COR-L47 (cell line): Measurements from ENCODE around the gene WDFY3.
"Not testable (repeated sequence)": the region's sequence is repeated elsewhere in the genome, so short reads cannot be mapped to it uniquely, and the experiment has no call there.

Experiments
- DNase-seq: peaks from one replicate; lab custom pipeline; 2025; lab: John Stamatoyannopoulos, UW

Gene WDFY3

GRCh38 chr4:84718699-84719098 lies 247.8 kb downstream of the WDFY3 start:
- no peak for DNase-seq

GRCh38 chr4:84710548-84710947 lies 255.9 kb downstream of the WDFY3 start:
- no peak for DNase-seq

DNA sequence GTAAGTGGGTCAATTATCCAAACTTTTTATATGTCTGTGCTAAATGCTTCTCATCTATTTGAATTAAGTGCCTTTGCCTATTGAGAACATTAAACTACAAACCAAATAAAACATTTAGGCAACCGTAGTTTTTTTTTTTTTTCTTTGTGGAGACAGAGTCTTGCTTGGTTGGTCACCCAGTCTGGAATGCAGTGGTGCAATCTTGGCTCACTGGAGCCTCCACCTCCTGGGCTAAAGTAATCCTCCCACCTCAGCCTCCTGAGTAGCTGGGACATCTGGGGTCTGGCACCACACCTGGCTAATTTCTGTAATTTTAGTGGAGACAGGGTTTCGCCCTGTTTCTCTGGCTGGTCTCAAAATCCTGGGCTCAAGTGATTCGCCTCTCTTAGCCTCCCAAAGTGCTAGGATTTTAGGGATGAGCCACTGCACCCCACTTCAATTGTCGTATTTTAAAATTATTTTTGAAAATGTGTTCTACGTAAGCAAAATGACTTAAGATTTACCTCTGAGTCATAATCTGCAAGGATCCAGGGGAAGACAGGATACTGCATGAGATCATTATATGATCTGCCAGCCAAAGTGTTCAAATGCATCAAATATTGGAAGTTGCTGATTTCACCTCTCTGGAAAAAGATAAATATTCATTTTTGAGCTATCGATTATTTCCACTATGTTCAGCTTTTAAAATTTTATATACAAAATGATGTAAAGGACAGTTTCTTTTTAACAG lies 257.9 kb downstream of the WDFY3 start:
- DNase-seq: no peak

- no peak for DNase-seq
Measured at GRCh38 chr4:84706286-84706685, 260.2 kb downstream of the WDFY3 start.

- DNase-seq: no peak
Measured at GRCh38 chr4:84699001-84699671, 267.4 kb downstream of the WDFY3 start.

DNA sequence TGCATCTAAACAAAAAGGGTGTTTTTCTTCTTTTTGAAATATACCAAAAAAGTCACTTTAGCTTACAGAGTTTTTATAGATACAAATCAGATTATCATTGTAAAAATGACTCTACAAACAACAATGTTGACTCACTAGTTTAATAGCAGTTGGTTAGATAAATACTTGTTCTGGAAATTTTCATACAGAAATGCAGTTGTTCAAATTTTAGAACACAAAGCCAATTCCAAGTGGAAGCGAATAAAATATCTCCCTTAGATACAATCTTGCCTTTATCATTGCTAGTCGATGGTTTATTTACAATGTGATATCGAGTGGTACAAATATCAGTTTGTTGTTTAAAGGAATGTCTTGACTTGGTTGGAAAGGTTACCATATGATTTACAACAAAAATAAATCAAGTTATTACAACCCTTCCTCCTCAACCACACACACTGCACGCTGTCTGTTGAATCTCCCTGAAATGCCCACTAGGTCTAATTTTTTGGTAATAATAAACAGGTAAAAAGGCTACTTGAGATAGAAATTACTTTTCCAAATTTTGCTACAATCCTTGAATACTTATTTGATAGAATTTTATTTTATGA lies 268.8 kb downstream of the WDFY3 start:
- DNase-seq: no peak

DNA sequence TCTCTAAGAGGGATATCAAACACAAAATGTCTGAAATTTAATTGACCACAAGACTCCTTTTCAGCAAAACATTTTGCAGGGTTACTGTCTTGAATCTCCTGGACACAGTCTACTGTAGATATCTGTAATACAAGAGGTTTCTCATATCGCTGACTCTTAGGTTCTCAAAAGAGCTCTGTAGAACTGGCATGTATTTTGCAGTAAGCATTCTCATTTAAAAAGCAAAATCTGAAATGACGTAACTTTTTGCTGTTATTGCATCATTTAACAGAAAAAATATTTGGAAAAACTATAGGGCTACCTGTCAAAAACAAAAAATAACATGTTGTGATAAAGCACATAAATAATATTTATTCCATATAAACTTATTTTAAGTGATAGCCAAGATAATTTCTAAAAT lies 269.3 kb downstream of the WDFY3 start:
- no peak for DNase-seq

DNA sequence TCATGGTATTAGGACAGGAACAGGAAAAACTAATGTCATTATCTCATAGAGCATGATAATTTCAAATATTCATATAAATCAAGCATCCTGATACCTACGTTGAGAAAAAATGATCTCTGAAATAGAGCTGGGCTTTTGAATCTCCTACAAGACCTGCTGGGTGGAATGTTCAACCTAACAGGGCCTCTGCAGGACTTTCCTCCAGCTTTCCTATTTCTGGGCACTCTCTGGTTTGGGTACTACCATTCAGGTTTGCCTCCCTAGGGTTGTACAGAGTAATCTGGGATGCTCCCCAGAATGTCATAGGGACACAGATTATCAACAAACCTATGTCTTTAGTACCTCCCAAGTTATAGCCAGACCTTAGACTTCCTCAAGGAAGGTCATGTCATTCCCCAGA lies 274.7 kb downstream of the WDFY3 start:
- DNase-seq: no peak

- no peak for DNase-seq
Measured at GRCh38 chr4:84691170-84691691, 275.3 kb downstream of the WDFY3 start.

DNA sequence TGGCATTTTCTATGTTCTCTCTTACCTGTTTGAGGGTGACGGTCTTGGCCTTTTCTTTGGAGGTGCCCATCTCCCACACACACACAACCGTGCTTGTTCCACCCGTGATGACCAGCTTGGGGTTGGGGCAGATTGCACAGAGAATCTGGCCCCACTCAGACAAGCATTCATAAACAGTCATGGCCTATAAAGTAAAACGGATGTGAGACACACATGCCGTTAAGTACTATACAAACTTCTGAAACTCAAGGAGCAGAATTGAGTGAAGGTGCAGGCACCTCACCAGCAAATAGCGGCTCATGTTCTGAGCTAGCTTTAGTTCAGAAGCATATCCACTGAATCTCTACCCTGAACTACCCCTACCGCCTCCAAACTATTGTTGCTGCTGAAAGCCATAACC lies 276.0 kb downstream of the WDFY3 start:
- DNase-seq: no peak

DNA sequence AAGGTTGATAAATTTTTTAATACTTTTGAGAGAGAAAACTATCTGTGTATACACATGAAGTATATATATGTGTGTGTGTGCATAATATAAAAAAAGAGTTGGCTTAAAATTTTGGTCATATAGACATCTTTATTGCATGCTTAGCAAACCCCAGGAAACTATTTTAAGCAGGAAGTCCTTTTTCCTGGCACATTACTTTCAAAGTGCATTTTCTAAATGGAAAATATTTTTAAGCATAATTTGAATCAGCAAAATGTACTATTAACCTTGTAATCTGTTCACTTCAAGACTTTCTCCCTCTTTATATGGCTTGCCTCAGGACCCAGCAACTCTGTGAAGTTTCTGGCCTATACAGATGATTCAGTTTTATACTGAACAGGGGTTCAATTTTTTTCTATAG lies 277.3 kb downstream of the WDFY3 start:
- DNase-seq: no peak

DNA sequence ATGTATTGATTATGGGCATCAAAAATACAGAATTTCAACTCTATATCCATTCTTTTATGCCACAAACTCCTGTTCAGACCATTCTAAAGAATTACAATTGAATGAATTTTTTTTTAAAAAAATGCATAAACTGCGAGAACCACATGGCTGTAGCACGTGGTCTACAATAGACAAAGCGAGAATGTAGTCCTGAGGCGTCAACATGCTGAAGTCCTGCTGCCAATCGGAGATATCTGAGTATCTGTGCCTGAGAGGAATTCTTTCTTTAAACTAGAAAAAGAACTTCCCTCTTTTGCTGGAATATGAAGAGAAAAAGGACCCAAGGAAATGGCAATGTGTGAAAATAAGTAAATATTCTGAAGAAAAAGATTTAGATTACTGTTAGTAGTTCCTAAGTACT lies 277.9 kb downstream of the WDFY3 start:
- no peak for DNase-seq

DNA sequence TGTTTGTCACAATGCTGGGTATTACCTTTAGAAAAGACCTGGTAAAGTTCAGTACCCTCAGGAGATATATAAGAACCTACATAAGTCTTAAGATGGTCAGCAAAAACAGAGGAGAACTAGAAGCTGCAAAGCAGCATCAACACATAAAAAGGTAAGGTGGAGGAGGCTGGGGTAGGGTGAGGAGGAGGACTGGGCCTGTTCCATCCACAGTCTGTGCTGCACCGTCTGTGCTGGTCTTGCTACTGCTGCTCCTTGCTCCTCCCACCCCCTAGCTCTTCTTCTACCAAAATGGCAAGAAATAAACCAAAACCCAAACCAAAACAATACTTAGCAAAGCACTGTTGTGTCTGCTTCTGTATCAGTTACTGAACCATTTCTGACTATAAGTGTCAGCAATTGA lies 281.4 kb downstream of the WDFY3 start:
- no peak for DNase-seq

GRCh38 chr4:84684361-84684760 lies 282.1 kb downstream of the WDFY3 start:
- no peak for DNase-seq

DNA sequence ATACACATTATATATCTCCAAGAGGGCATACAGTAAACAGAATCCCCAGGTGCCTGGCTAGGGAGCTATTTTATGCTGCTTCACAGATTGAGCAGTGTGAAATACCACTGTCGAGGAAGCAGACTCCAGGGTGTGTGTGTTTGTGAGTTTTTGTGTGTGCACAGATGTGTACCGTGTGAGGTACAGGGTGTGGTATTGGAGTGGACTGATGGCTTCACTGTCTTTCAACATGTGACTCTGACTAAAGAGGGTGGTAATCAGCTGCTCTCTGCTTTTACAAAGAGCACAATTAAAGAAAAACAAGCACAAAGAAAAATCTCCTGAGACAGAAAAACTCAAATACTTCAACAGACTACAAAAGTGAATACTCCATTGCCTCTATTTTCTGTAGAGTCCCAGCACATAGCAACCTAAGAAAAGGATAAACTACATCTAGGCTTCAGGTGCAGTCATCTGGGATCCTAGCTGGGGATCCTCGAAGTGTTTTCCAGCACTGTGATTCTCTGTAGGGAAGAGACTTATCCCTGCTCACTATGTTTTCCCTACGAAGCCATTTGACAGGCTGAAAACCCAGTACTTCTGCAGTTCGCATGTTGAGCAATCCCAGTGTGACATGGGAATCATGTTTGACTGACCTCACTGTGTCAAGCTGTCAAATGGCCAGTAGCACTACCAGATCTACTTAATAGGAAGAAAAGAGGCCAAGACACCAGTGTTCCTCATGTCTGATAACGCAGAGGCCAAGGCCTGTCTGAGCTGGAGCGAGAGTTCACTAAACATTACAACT lies 283.2 kb downstream of the WDFY3 start:
- DNase-seq: no peak

GRCh38 chr4:84682661-84683060 lies 283.8 kb downstream of the WDFY3 start:
- DNase-seq: not testable (repeated sequence)

DNA sequence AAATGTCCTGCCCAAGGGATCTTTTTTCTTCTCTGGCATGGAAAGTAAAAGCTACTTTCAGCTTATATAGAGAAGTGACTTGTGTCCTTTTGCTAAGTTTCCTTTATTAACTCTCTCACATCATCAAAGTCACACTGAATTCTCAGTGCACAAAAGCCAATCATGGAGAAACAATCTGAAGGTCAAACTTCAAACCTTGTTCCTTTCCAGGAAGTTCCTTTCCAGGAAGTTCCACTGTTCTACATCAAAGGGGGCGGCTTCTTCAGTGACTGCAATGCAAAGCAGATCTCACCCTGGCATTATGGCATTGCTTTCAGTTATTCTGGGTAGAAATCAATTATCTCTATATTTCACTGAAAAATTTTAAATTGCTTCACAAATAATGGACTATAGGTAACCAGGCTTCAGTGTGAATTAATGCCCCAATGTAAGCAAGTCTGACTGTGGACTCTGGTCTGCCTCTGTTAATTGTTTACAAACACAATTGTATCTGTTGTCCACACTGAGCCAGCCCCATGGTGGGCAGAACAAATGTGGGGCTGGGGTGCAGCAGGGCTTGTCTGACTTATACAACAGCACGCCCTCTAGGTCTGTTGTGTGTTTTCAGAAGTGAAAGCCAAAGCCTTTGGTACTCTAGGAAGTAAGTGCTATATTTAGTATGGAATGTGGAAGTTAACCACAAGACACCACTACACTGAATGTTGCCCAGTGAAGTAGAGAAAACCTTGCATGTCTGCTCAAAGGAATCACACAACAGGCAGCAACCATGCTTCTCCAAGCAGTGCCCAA lies 284.8 kb downstream of the WDFY3 start:
- DNase-seq: no peak

GRCh38 chr4:84680956-84681355 lies 285.5 kb downstream of the WDFY3 start:
- DNase-seq: no peak

- no peak for DNase-seq
Measured at GRCh38 chr4:84678976-84679744, 287.3 kb downstream of the WDFY3 start.

DNA sequence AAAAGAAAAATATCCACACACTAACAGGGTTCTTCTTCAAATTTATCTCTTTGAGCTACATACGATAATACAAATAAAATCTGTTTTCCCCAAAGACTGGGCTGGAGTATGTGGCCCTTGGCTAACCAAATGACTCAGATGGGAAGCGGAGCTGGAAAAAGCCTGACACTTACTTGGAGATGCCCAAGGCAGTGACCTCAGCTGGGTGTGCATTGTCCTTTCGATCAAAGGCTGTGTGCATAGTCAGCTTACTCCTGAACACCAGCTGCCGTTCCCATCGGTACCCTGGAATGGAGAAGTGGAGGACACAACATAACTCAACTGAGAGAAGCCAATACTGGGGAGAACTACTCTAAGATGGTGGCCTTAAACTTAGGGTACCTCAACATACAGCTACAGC lies 288.5 kb downstream of the WDFY3 start:
- DNase-seq: no peak

GRCh38 chr4:84677093-84677492 lies 289.4 kb downstream of the WDFY3 start:
- DNase-seq: no peak
